ENCODE results near the gene RNU11.
"Not testable (repeated sequence)": the region's sequence is repeated elsewhere in the genome, so short reads cannot be mapped to it uniquely, and the experiment has no call there.

The RNU11 gene

DNA sequence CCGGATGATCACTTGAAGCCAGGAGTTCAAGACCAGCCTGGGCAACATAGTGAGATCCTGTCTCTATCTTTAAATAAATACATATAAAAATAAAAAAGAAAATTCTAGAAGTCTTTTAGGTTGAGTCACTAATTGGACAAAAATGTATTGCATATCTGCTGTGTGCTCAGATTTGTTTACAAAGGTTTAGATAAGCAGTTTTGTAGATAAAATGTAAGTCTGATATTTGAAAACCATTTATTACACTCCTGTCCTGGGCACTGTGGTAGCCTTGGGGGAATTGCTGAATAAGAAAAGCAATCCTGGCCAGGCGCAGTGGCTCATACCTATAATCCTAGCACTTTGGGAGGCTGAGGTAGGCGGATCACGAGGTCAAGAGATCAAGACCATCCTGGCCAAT is 31.8 kb downstream of the RNU11 start:
- no peak overlapping the region for H3K4me3 ChIP-seq (ENCODE audit: low read length)
- no peak for DNase-seq (ENCODE audit: low read depth)
- TF ChIP-seq, protein P1, sequence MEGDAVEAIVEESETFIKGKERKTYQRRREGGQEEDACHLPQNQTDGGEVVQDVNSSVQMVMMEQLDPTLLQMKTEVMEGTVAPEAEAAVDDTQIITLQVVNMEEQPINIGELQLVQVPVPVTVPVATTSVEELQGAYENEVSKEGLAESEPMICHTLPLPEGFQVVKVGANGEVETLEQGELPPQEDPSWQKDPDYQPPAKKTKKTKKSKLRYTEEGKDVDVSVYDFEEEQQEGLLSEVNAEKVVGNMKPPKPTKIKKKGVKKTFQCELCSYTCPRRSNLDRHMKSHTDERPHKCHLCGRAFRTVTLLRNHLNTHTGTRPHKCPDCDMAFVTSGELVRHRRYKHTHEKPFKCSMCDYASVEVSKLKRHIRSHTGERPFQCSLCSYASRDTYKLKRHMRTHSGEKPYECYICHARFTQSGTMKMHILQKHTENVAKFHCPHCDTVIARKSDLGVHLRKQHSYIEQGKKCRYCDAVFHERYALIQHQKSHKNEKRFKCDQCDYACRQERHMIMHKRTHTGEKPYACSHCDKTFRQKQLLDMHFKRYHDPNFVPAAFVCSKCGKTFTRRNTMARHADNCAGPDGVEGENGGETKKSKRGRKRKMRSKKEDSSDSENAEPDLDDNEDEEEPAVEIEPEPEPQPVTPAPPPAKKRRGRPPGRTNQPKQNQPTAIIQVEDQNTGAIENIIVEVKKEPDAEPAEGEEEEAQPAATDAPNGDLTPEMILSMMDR (IDR thresholded peaks at IDR 0.05; ENCODE audit: insufficient read depth, low read depth, low read length, missing control alignments): no peak

DNA sequence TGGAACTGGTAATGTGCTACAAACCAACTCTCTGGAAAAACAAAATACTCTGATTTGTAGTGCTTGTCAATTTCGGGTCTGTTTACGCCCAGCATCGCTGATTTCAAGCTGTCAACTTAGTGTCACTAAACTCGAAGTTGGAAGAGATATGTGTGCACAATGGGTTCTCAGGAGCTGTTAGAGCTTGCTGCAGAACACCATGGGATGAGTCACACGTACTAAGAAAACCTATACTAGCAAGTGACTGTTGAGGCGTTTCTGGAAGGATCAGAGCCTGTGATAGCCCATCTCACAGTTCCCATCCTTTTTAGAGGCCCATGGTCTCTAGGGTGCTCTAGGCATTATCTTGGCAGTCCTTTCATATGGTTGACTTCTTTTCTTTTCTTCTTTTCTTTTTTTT is 34.4 kb downstream of the RNU11 start:
- peak; percentile 75 for DNase-seq (ENCODE audit: low read depth)
- TF ChIP-seq, protein P1 (IDR thresholded peaks at IDR 0.05; ENCODE audit: insufficient read depth, low read depth, low read length, missing control alignments): no peak
- H3K4me3 ChIP-seq (ENCODE audit: low read length): no peak overlapping the region

DNA sequence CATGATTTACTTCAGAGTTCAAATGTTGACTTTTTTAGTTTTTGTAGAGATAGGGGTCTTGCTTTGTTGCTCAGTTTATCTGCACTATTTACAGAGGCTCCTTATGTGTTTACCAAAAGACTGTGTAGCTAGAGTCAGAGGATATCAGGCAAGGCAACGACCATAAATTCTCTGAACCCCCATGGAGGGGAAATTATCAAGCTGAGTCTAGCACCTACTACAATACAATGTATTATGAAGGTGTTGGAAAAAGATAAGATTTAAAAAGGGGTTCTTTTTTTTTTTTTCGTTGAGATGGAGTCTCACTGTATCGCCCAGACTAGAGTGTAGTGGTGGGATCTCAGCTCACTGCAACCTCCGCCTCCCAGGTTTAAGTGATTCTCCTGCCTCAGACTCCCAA is 36.5 kb downstream of the RNU11 start:
- no peak overlapping the region for H3K4me3 ChIP-seq (ENCODE audit: low read length)
- TF ChIP-seq, protein P1 (IDR thresholded peaks at IDR 0.05; ENCODE audit: insufficient read depth, low read depth, low read length, missing control alignments): no peak
- DNase-seq (ENCODE audit: low read depth): no peak

DNA sequence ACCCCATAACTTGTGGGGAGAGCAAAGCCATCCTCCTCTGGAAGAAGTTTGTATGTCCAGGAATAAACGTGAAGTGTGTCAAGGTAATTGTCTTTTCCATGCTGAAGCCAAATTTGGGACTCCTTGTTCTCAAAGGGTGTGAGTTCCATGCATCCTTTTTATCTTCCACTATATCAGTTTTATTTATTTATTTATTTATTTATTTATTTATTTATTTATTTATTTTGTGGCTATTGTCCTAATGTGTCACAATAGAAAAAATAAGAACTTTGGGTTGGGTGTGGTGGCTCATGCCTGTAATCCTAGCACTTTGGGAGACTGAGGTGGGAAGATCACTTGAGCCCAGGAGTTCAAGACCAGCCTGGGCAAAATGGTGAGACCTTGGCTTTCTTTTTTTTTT is 43.2 kb downstream of the RNU11 start:
- not testable (repeated sequence) for H3K4me3 ChIP-seq (ENCODE audit: low read length); DNase-seq (ENCODE audit: low read depth)

All from epithelial cell of esophagus (primary cell).